NT2/D1 (cell line): ENCODE results near the gene RAB19.

ENCODE experiments used
- SUZ12 ChIP-seq: IDR thresholded peaks from 2 replicates; pipeline ENCODE4 v1.6.1; 2011; ENCODE audit not compliant: insufficient read length, insufficient read depth; ENCODE audit errors: extremely low read depth
- YY1 ChIP-seq: IDR thresholded peaks from 2 replicates; pipeline ENCODE4 v1.6.1; 2011; ENCODE audit not compliant: insufficient read length, insufficient read depth
- ZNF274 ChIP-seq: IDR thresholded peaks from 2 replicates; pipeline ENCODE4 v1.6.1; 2011; ENCODE audit warnings: mild to moderate bottlenecking, low read depth, low read length

DNA sequence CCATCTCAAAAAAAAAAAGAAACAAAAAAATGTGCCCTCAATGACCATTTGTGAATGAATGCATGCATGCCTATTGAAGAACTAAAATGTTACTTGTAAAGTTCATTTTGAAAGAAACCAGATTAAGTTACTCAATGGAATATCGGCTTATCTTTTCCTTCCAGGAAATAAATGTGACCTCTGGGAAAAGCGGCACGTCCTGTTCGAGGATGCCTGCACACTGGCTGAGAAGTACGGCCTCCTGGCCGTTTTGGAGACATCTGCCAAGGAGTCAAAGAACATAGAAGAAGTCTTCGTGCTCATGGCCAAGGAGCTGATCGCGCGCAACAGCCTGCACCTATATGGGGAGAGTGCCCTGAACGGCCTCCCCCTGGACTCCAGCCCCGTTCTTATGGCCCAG lies 21.9 kb downstream of the RAB19 start:
- TF ChIP-seq SUZ12 (no peak), YY1 (no peak), ZNF274 (no peak)
